ENCODE data around the gene IRF6. TPM values are rescaled to one million over a fixed set of nuclear protein-coding genes. Genes with fewer than 3 reads are reported as not detected.

The IRF6 gene
- polyA plus RNA-seq, 1 donor, result 68.0 TPM

DNA sequence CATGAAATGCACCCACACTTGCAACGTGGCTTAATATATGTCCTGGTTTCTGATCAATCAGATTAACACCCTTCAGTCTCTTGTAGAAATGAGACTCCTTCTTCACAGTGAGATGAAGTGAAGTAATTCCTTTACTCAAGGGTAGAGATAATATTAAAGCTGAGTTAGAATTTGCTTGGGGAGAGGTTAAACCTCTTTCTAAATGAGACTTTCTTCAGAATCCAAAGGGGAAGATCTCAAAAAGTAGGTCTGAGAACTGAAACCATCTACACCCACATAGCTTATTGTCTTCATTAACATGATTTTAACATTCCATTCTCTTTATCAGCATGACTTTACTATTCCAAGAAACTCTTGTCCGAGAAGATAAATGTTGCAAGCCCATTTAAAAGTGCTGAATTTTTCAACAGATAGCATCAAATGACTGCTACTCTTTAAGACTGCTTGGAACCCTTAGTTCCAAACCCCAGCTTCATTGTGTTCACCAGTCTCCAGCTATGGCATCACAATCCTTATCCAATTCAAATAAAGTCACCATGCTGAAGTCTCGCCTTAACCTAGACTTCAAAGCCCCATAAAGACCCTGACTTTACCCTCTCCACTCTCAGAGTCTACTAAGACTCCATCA lies 69.3 kb downstream of the IRF6 start:
- H3K27me3 ChIP-seq (ENCODE audit: control insufficient read depth, insufficient read depth, low read length), result no peaks in the 10 kb centered on the region
- no peaks in the 10 kb centered on the region for H3K36me3 ChIP-seq (ENCODE audit: control insufficient read depth, insufficient read depth, low read length)
- no peak for DNase-seq
- H3K27ac ChIP-seq (ENCODE audit: low read length), result no peak overlapping the region
- H3K4me3 ChIP-seq (ENCODE audit: low read length), result no peak overlapping the region
- H3K4me1 ChIP-seq (ENCODE audit: control insufficient read depth, insufficient read depth, low read length), result peaks cover 10% of the 10 kb centered on the region
- 100% methylated on average over 1 of the region's 3 CpGs for WGBS (ENCODE audit: insufficient coverage, low lambda C conversion rate)
- H3K9me3 ChIP-seq (ENCODE audit: control insufficient read depth, low read depth, low read length), result no peaks in the 10 kb centered on the region

Other genes with a start within 250 kb of the IRF6 start
- gene CAMK1G, start 222.4 kb downstream of the IRF6 start, polyA plus RNA-seq, result 0.63 TPM
- 156 TPM for gene LAMB3, start 153.7 kb downstream of the IRF6 start, polyA plus RNA-seq
- gene G0S2, start 130.7 kb downstream of the IRF6 start, polyA plus RNA-seq, result 167 TPM
- 0.31 TPM for gene HSD11B1, start 101.3 kb downstream of the IRF6 start, polyA plus RNA-seq
- gene TRAF3IP3, start 50.1 kb downstream of the IRF6 start, polyA plus RNA-seq, result 21.0 TPM
- 4.7 TPM for gene C1orf74, start 21.6 kb downstream of the IRF6 start, polyA plus RNA-seq
- 8.4 TPM for gene UTP25, start 21.8 kb upstream of the IRF6 start, polyA plus RNA-seq
- 1.0 TPM for gene SYT14, start 132.1 kb upstream of the IRF6 start, polyA plus RNA-seq